NT2/D1 (cell line): Measurements from ENCODE around the gene IGFL3.

Experiments used
- DNase-seq: peaks from one replicate; pipeline ENCODE4 v3.0.0-alpha.2; 2011; ENCODE audit warnings: low read depth, low spot score
- H3K27me3 ChIP-seq: 2 replicates; pipeline ENCODE4 v1.6.0; 2011; ENCODE audit warnings: mild to moderate bottlenecking; ENCODE audit not compliant: insufficient read length, insufficient read depth
- H3K36me3 ChIP-seq: 2 replicates; pipeline ENCODE4 v1.6.1; 2011; ENCODE audit warnings: mild to moderate bottlenecking, low read length, mixed read lengths; ENCODE audit not compliant: insufficient read depth, insufficient read length
- H3K4me1 ChIP-seq: 2 replicates; pipeline ENCODE4 v1.5.1; 2011; ENCODE audit not compliant: insufficient read depth, insufficient read length
- H3K4me3 ChIP-seq: 2 replicates; pipeline ENCODE4 v1.5.1; 2011; ENCODE audit warnings: low read depth; ENCODE audit not compliant: insufficient read length
- H3K9ac ChIP-seq: 2 replicates; pipeline ENCODE4 v1.6.0; 2011; ENCODE audit warnings: low read depth; ENCODE audit not compliant: insufficient read length
- H3K9me3 ChIP-seq: 2 replicates; pipeline ENCODE4 v1.5.1; 2011; ENCODE audit warnings: mild to moderate bottlenecking, low read length; ENCODE audit not compliant: insufficient read depth
- SUZ12 ChIP-seq: IDR thresholded peaks from 2 replicates; pipeline ENCODE4 v1.6.1; 2011; ENCODE audit not compliant: insufficient read length, insufficient read depth; ENCODE audit errors: extremely low read depth
- YY1 ChIP-seq: IDR thresholded peaks from 2 replicates; pipeline ENCODE4 v1.6.1; 2011; ENCODE audit not compliant: insufficient read length, insufficient read depth
- ZNF274 ChIP-seq: IDR thresholded peaks from 2 replicates; pipeline ENCODE4 v1.6.1; 2011; ENCODE audit warnings: mild to moderate bottlenecking, low read depth, low read length

Gene IGFL3

DNA sequence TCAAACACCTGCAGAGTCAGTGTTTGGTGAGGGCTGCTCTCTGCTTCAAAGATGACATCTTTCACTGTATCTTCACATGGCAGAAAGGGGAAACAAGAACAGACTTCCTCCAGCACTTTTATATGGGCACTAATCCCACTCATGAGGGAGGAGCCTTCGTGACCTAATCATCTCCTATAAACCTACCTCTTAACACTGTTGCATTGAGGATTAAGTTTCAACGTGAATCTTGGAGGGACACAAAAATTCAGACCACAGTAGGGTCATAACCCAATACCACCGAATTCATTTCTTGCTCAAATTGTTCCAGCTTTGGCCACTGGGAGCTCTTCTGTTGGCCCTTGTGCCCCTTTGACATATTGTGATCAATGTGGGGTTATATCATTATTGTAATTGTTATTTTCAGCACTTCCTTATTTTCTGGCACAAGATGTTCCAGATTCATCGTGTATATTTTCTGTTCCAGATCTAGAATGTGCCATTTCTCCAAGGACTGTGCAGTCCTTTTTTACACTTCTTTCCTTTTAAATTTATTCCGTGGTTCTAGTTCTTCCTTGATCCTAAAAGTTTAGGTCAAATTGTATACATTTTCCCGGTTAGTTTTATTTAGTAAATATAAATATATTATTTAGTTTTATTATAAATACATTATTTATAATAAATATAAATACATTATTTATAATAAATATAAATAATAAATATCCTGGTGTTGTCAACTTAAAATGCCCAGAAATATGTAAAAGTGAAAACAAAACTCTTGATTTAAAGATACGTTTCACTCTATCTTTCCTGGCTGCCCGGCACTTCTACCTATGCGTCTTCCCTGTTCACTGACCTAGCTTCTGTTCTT is 48.2 kb downstream of the IGFL3 start:
- TF ChIP-seq ZNF274 (no peak), YY1 (no peak), SUZ12 (no peak)
- no peak for DNase-seq
- H3K4me3 ChIP-seq, result no peak overlapping the region
- peaks cover 29% of the 10 kb centered on the region for H3K27me3 ChIP-seq
- no peaks in the 10 kb centered on the region for H3K36me3 ChIP-seq
- H3K4me1 ChIP-seq, result peaks cover 2% of the 10 kb centered on the region
- H3K9me3 ChIP-seq, result no peaks in the 10 kb centered on the region
- no peak overlapping the region for H3K9ac ChIP-seq

DNA sequence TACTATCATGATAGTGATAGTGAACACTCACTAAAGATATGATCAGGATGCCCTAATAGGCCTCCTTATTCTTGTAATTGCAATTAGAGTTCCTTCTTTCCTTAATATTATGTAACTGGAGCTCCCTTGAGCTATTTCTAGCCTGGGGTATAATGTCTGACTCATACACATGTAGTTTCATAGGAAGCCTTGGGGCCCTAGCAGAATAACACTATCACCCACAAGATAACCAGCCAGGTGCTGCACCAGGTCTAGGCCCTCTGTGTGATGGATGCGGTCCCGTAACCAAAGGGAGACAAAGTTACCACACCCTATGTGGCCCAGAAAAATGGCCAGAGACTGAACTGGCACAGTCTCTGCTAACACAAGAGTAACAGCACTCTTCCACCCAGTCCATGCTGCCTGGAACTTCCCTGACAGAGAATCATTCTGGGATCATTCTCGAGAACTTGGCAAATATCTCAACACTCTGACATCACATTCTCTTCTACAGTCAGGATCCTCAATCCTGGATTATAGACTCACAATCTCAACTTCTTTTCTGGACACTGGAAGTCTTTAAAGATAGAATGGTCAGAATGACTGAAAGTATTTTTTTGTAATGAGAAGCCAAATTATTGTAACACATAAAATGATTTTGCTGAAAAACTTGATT is 51.1 kb downstream of the IGFL3 start:
- DNase-seq, result no peak
- H3K4me3 ChIP-seq, result no peak overlapping the region
- H3K4me1 ChIP-seq, result peaks cover 2% of the 10 kb centered on the region
- TF ChIP-seq YY1, result no peak
- no peak for TF ChIP-seq SUZ12
- no peak for TF ChIP-seq ZNF274
- H3K27me3 ChIP-seq, result peaks cover 29% of the 10 kb centered on the region
- H3K9ac ChIP-seq, result no peak overlapping the region
- no peaks in the 10 kb centered on the region for H3K36me3 ChIP-seq
- H3K9me3 ChIP-seq, result no peaks in the 10 kb centered on the region
